HCT116 (cell line): ENCODE measurements around the gene FARP1. TPM values are rescaled to one million over a fixed set of nuclear protein-coding genes. Genes with fewer than 3 reads are reported as not detected.

Experiments used
- ATAC-seq: fragments of 200-7000 bp; cut with Tn5 transposase; 2 replicates; pipeline ENCODE4 v1.9.1; 2020; ENCODE audit warnings: mild to moderate bottlenecking, moderate library complexity
- BruUV-seq: library from RNA; stranded (reverse); fragments of 400-500 nt; replicated peaks from 2 replicates; lab custom pipeline; 2021; lab: Mats Ljungman, UMichigan
- CTCF ChIA-PET: fragments of 300-600 bp; sonication (Branson Sonifier 250); formaldehyde crosslinking; loops from one replicate; lab custom pipeline; 2021; ENCODE audit warnings: antibody characterized with exemption; lab: Charles Lee
- POLR2A ChIA-PET: fragments of 300-600, 350-600 bp; sonication (Branson Sonifier 250); formaldehyde crosslinking; loops from one replicate; lab custom pipeline; 2021; ENCODE audit warnings: antibody characterized with exemption; lab: Charles Lee
- RAD21 ChIA-PET, 2 experiments: fragments of 300-600 bp; sonication (Branson Sonifier 250); formaldehyde crosslinking; loops; one replicate each; lab custom pipeline; 2023; ENCODE audit warnings: low total read pairs in 2 of 2; ENCODE audit not compliant: uncharacterized antibody in 2 of 2, unreplicated experiment in 2 of 2, low non-redundant PET in 1 of 2; lab: Charles Lee
- DNase-seq: peaks from one replicate; pipeline ENCODE4 v3.0.0-alpha.2; 2010; ENCODE audit warnings: low read depth, low spot score
- H2AFZ ChIP-seq: fragments of 200-600 bp; shearing (Covaris generic), sonication (generic); 2 replicates; pipeline ENCODE4 v1.6.1; 2017; ENCODE audit warnings: low read depth, mixed run types, mixed read lengths, antibody characterized with exemption, low read length; ENCODE audit not compliant: poor library complexity, severe bottlenecking
- H3K27ac ChIP-seq: 2 replicates; pipeline ENCODE4 v1.5.1; 2012; ENCODE audit warnings: low read depth, low read length
- H3K27me3 ChIP-seq: fragments of 200-600 bp; sonication (generic); 2 replicates; pipeline ENCODE4 v1.6.1; 2016; ENCODE audit warnings: mixed run types, low read length, mixed read lengths; ENCODE audit not compliant: insufficient read depth
- H3K36me3 ChIP-seq, 2 experiments: fragments of 200-500 bp in 1 of 2; fragments of 200-600 bp in 1 of 2; sonication (Bioruptor generic) in 1 of 2; sonication (generic) in 1 of 2; 2 replicates each; pipeline versions ENCODE4 v1.5.1 to v1.6.1; 2014 to 2016; ENCODE audit warnings: low read length in 2 of 2, inconsistent platforms in 1 of 2, mixed read lengths in 1 of 2, mixed run types in 1 of 2; ENCODE audit not compliant: insufficient read depth in 2 of 2, control insufficient read depth in 1 of 2
- H3K4me1 ChIP-seq, 2 experiments: fragments of 200-600 bp in 1 of 2; sonication (generic) in 1 of 2; 2 replicates each; pipeline versions ENCODE4 v1.5.1 to v1.6.1; 2012 to 2017; ENCODE audit warnings: low read length in 2 of 2, inconsistent platforms in 1 of 2, mild to moderate bottlenecking in 1 of 2, mixed read lengths in 1 of 2, mixed run types in 1 of 2, moderate library complexity in 1 of 2; ENCODE audit not compliant: insufficient read depth in 2 of 2, control insufficient read depth in 1 of 2
- H3K4me2 ChIP-seq: fragments of 200-600 bp; sonication (generic); 2 replicates; pipeline ENCODE4 v1.6.1; 2017; ENCODE audit warnings: mixed run types, low read length, mixed read lengths
- H3K4me3 ChIP-seq, 2 experiments: fragments of 200-600 bp in 1 of 2; sonication (generic) in 1 of 2; replicated peaks in 1 of 2; 2 replicates each; pipeline ENCODE4 v1.5.1; 2011 to 2016; ENCODE audit warnings: low read length in 2 of 2, control low read depth in 1 of 2, low read depth in 1 of 2, mild to moderate bottlenecking in 1 of 2, mixed read lengths in 1 of 2, mixed run types in 1 of 2
- H3K79me2 ChIP-seq: fragments of 200-600 bp; sonication (generic); 2 replicates; pipeline ENCODE4 v1.6.1; 2017; ENCODE audit warnings: mild to moderate bottlenecking, mixed run types, low read length, moderate library complexity, mixed read lengths; ENCODE audit not compliant: insufficient read depth
- H3K9ac ChIP-seq: fragments of 200-600 bp; sonication (generic); 2 replicates; pipeline ENCODE4 v1.6.1; 2016; ENCODE audit warnings: low read length, mixed read lengths
- H3K9me2 ChIP-seq: fragments of 200-600 bp; sonication (generic), shearing (Covaris generic); 2 replicates; pipeline ENCODE4 v1.6.1; 2017; ENCODE audit warnings: mixed run types, mild to moderate bottlenecking, moderate library complexity; ENCODE audit not compliant: insufficient read depth
- H3K9me3 ChIP-seq, 2 experiments: fragments of 200-500 bp in 1 of 2; fragments of 200-600 bp in 1 of 2; sonication (Bioruptor generic) in 1 of 2; sonication (generic) in 1 of 2; 2 replicates each; pipeline ENCODE4 v1.6.1; 2014 to 2017; ENCODE audit warnings: low read length in 2 of 2, mixed read lengths in 2 of 2, inconsistent platforms in 1 of 2, low read depth in 1 of 2, mild to moderate bottlenecking in 1 of 2, mixed run types in 1 of 2, moderate library complexity in 1 of 2; ENCODE audit not compliant: control insufficient read depth in 1 of 2, insufficient read depth in 1 of 2
- H4K20me1 ChIP-seq: fragments of 200-600 bp; sonication (generic), shearing (Covaris generic); 2 replicates; pipeline ENCODE4 v1.6.1; 2017; ENCODE audit warnings: mixed run types, mild to moderate bottlenecking, moderate library complexity; ENCODE audit not compliant: insufficient read depth
- EGR1 ChIP-seq: IDR thresholded peaks from 2 replicates; pipeline ENCODE4 v1.6.1; 2012; ENCODE audit warnings: low read depth
- ELF1 ChIP-seq: IDR thresholded peaks from 2 replicates; pipeline ENCODE4 v1.6.1; 2012; ENCODE audit warnings: low read depth, borderline replicate concordance
- EZH2phosphoT487 ChIP-seq: fragments of 200-600 bp; IDR thresholded peaks from 2 replicates; pipeline ENCODE4 v1.6.1; 2018; ENCODE audit warnings: antibody characterized with exemption, borderline replicate concordance
- FOSL1 ChIP-seq: IDR thresholded peaks from 2 replicates; pipeline ENCODE4 v1.6.1; 2012; ENCODE audit warnings: low read depth
- JUND ChIP-seq: IDR thresholded peaks from 2 replicates; pipeline ENCODE4 v1.6.1; 2012
- MAX ChIP-seq: IDR thresholded peaks from 2 replicates; pipeline ENCODE4 v1.6.1; 2012
- POLR2AphosphoS5 ChIP-seq: IDR thresholded peaks from 2 replicates; pipeline ENCODE4 v1.6.1; 2011; ENCODE audit warnings: mild to moderate bottlenecking, low read depth, low read length, moderate library complexity
- REST ChIP-seq: IDR thresholded peaks from 2 replicates; pipeline ENCODE4 v1.6.1; 2012; ENCODE audit warnings: low read depth
- SIN3A ChIP-seq: IDR thresholded peaks from 2 replicates; pipeline ENCODE4 v1.6.1; 2012; ENCODE audit warnings: low read depth
- SP1 ChIP-seq: IDR thresholded peaks from 2 replicates; pipeline ENCODE4 v1.6.1; 2012; ENCODE audit warnings: low read depth
- SRF ChIP-seq: IDR thresholded peaks from 2 replicates; pipeline ENCODE4 v1.6.1; 2012; ENCODE audit warnings: low read depth
- TCF7L2 ChIP-seq: IDR thresholded peaks from 2 replicates; pipeline ENCODE4 v1.7.0; 2011; ENCODE audit warnings: borderline replicate concordance, inconsistent platforms; ENCODE audit not compliant: insufficient read depth, insufficient read length; ENCODE audit errors: extremely low read depth
- ZFX ChIP-seq: fragments of 450-650 bp; IDR thresholded peaks from 2 replicates; pipeline ENCODE4 v1.6.1; 2017
- intact Hi-C: fragments of 100-400 bp; cut with micrococcal nuclease; formaldehyde crosslinking; loops from 2 replicates; pipeline ENCODE4 v1.10.0; 2022
- total RNA-seq: library from RNA; stranded (reverse); gene quantifications from one replicate; pipeline ENCODE4 v1.2.1, GENCODE V29; 2021; ENCODE audit not compliant: unreplicated experiment
- TF ChIP-seq, protein P1 (sequence below): IDR thresholded peaks from 2 replicates; pipeline ENCODE4 v1.6.1; 2011; ENCODE audit warnings: mild to moderate bottlenecking, low read length, moderate library complexity; ENCODE audit not compliant: insufficient replicate concordance; ENCODE audit errors: extremely low read depth

Gene FARP1
- total RNA-seq, 1 experiment from 2014 or later, result 30.5 TPM

DNA sequence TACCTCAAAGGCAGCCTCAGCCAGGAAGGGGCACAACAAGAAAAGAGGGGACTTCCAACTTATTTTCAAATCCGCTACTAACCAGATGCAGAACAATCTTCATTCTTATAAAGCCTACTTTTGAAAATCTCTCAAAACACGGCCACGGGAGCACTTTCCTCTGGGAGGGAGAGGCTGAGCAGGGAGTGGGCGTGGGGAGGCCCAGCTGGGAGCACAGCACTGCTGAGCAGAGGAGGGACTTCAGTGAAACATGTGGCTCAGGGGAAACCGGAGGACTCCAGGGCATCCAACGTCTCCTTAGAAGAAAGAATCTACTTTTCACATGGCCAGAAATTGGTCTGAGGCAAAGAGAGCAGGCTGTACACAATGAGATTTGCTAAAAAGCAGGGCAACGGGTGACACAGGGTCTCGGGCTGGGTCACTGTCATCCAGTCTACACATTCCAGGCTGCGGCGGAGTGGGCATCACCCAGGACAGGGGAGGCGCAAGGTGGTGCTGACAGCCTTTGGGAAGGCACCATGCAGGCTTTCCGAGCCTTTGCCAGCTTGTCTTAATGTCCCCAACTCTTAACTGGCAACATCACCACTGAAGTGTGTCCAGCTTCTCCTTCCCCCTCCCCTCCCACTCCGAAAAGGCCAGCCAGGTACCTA lies 317.0 kb downstream of the FARP1 start (continued):
- TF ChIP-seq REST (no peak), EZH2phosphoT487 (no peak), SP1 (no peak)
- TF ChIP-seq, protein P1, sequence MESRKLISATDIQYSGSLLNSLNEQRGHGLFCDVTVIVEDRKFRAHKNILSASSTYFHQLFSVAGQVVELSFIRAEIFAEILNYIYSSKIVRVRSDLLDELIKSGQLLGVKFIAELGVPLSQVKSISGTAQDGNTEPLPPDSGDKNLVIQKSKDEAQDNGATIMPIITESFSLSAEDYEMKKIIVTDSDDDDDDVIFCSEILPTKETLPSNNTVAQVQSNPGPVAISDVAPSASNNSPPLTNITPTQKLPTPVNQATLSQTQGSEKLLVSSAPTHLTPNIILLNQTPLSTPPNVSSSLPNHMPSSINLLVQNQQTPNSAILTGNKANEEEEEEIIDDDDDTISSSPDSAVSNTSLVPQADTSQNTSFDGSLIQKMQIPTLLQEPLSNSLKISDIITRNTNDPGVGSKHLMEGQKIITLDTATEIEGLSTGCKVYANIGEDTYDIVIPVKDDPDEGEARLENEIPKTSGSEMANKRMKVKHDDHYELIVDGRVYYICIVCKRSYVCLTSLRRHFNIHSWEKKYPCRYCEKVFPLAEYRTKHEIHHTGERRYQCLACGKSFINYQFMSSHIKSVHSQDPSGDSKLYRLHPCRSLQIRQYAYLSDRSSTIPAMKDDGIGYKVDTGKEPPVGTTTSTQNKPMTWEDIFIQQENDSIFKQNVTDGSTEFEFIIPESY, result no peak

DNA sequence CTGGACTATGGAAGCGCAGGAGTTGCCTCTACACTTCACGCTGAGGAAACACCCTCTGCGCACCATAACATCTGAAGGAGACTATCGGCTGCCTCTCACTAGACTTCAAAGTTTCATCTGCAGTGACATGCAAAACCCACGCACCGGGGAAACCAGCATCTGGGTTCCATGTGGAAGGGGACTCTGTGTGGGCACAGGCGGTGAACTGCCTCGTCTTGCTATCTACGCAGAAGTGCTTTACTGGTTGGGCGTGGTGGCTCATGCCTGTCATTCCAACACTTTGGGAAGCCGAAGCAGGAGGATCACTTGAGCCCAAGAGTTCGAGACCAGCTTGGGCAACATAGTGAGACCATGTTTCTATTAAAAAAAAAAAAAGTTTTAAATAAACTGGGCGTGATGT lies 317.6 kb downstream of the FARP1 start:
- Histone ChIP-seq H3K36me3 (peaks cover 27 to 30% of the 10 kb centered on the region in 2 experiments), H3K9ac (no peak overlapping the region), H3K9me2 (no peaks in the 10 kb centered on the region), H3K4me3 (no peak overlapping the region), H3K79me2 (peaks cover 38% of the 10 kb centered on the region), H3K4me2 (no peak overlapping the region), H4K20me1 (no peaks in the 10 kb centered on the region), H3K27me3 (no peaks in the 10 kb centered on the region), H2AFZ (no peak overlapping the region), H3K4me1 (no peaks in the 10 kb centered on the region), H3K9me3 (no peaks in the 10 kb centered on the region), H3K27ac (no peak overlapping the region)
- ATAC-seq, result no peak
- ChIA-PET POLR2A (interaction anchor here (1.3 kb wide), 1 partner anchor 12 kb away, joined by 3 read pairs; no protein-coding TSS in a partner anchor), CTCF (no interaction called here), RAD21 (no interaction called here)
- TF ChIP-seq REST, result no peak
- TF ChIP-seq FOSL1, result no peak
- no peak for TF ChIP-seq MAX
- TF ChIP-seq EGR1, result no peak
- TF ChIP-seq ELF1, result no peak
- no peak for TF ChIP-seq SIN3A
- TF ChIP-seq TCF7L2, result no peak
- no peak for TF ChIP-seq JUND
- no peak for TF ChIP-seq POLR2AphosphoS5
- TF ChIP-seq SRF, result no peak
- TF ChIP-seq ZFX, result no peak
- intact Hi-C loops, result no loop called here
- no TSS peak for BruUV-seq
- no peak for DNase-seq
